ENCODE data around the gene MTG1.
"Not testable (repeated sequence)": the region's sequence is repeated elsewhere in the genome, so short reads cannot be mapped to it uniquely, and the experiment has no call there.

The MTG1 gene

DNA sequence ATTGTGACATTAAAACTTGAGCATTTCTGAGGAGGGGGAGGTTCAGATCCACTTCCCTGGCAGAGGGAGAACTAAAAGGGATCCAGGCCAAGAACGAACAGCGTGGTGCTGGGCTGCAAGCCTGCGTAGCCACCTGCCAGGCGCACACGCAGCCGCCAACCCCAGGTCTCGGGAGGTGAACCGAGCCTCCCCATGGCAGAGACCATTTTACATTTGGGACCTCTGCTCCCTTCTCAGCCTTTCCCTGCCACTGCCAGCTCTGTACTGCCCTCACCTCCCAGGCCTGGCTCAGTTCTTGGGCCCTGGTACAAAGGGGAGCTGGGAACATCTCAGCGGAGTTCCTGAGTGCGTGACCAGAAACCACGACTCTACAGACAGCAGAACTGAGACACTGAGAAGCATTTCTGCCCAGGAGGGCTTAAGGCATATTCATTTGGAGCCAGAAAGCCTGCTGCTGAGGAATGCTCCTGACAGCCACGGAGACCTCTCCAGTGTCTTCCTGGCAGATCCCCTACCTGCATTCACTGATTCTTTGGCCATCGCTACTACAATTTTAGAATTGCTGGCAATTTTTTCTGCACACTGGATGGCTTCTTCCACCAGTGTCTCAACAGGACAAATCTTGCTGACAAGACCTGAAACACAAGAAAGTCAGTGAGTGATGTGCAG is 28.4 kb upstream of the MTG1 start:
- Histone ChIP-seq H3K4me3 (replicated peaks; ENCODE audit: insufficient read depth, low read length) (no peak overlapping the region), H3K27me3 (ENCODE audit: insufficient read depth, poor library complexity, severe bottlenecking) (no peaks in the 10 kb centered on the region), H3K27ac (replicated peaks) (no peak overlapping the region)
- TF ChIP-seq POLR2AphosphoS5 (IDR thresholded peaks at IDR 0.05; ENCODE audit: low read depth) (no peak), SPI1 (IDR thresholded peaks at IDR 0.05; ENCODE audit: borderline replicate concordance, low read depth) (no peak), GABPA (IDR thresholded peaks at IDR 0.05; ENCODE audit: low read depth) (no peak)
- TF ChIP-seq, protein P1, sequence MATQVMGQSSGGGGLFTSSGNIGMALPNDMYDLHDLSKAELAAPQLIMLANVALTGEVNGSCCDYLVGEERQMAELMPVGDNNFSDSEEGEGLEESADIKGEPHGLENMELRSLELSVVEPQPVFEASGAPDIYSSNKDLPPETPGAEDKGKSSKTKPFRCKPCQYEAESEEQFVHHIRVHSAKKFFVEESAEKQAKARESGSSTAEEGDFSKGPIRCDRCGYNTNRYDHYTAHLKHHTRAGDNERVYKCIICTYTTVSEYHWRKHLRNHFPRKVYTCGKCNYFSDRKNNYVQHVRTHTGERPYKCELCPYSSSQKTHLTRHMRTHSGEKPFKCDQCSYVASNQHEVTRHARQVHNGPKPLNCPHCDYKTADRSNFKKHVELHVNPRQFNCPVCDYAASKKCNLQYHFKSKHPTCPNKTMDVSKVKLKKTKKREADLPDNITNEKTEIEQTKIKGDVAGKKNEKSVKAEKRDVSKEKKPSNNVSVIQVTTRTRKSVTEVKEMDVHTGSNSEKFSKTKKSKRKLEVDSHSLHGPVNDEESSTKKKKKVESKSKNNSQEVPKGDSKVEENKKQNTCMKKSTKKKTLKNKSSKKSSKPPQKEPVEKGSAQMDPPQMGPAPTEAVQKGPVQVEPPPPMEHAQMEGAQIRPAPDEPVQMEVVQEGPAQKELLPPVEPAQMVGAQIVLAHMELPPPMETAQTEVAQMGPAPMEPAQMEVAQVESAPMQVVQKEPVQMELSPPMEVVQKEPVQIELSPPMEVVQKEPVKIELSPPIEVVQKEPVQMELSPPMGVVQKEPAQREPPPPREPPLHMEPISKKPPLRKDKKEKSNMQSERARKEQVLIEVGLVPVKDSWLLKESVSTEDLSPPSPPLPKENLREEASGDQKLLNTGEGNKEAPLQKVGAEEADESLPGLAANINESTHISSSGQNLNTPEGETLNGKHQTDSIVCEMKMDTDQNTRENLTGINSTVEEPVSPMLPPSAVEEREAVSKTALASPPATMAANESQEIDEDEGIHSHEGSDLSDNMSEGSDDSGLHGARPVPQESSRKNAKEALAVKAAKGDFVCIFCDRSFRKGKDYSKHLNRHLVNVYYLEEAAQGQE (IDR thresholded peaks at IDR 0.05; ENCODE audit: insufficient replicate concordance, low read depth), result no peak
- no peak for DNase-seq (ENCODE audit: low read depth in 1 of 2, low spot score in 1 of 2)

DNA sequence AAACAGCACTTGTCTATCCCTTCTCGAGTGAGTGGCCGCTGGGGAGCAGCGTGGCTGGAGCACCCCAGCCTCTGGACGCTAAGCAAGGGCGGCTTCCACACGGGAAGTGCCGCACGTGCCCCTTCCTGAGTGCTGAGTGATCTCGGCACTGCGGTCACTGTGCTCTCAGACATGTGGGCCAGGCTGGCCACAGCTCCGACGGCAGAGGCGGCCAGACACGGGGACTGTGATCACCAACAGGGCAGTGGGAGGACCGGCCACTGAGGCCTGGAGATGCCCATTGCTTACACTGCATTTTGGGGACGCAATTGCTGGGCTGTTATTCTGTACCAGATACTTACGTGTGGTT is 27.9 kb upstream of the MTG1 start:
- no peaks in the 10 kb centered on the region for H3K27me3 ChIP-seq (ENCODE audit: insufficient read depth, poor library complexity, severe bottlenecking)
- no peak for DNase-seq (ENCODE audit: low read depth in 1 of 2, low spot score in 1 of 2)
- H3K27ac ChIP-seq (replicated peaks), result no peak overlapping the region
- no peak overlapping the region for H3K4me3 ChIP-seq (replicated peaks; ENCODE audit: insufficient read depth, low read length)
- TF ChIP-seq, protein P1 (IDR thresholded peaks at IDR 0.05; ENCODE audit: insufficient replicate concordance, low read depth), result no peak
- TF ChIP-seq SPI1 (IDR thresholded peaks at IDR 0.05; ENCODE audit: borderline replicate concordance, low read depth) (no peak), GABPA (IDR thresholded peaks at IDR 0.05; ENCODE audit: low read depth) (no peak), POLR2AphosphoS5 (IDR thresholded peaks at IDR 0.05; ENCODE audit: low read depth) (no peak)

DNA sequence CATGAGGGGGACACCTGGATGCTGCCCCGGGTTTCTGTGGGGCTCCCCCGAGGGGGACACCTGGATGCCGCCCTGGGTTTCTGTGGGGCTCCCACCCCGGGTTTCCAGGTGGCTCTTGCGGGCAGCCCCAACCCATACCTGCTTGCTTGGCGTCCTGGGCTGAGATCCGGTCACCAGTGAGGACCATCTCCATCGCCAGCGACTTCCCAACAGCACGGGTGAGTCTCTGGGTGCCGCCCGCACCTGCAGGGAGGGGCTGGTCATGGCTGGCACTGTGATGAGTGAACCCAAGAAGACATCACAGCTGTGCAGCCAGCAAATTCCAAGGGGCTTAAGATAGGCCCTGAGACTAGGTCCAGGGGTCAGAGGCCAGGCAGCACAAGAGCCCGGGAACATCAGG is 27.2 kb upstream of the MTG1 start:
- no peak for DNase-seq (ENCODE audit: low read depth in 1 of 2, low spot score in 1 of 2)
- no peak overlapping the region for H3K4me3 ChIP-seq (replicated peaks; ENCODE audit: insufficient read depth, low read length)
- no peaks in the 10 kb centered on the region for H3K27me3 ChIP-seq (ENCODE audit: insufficient read depth, poor library complexity, severe bottlenecking)
- TF ChIP-seq POLR2AphosphoS5 (IDR thresholded peaks at IDR 0.05; ENCODE audit: low read depth), result no peak
- TF ChIP-seq, protein P2, sequence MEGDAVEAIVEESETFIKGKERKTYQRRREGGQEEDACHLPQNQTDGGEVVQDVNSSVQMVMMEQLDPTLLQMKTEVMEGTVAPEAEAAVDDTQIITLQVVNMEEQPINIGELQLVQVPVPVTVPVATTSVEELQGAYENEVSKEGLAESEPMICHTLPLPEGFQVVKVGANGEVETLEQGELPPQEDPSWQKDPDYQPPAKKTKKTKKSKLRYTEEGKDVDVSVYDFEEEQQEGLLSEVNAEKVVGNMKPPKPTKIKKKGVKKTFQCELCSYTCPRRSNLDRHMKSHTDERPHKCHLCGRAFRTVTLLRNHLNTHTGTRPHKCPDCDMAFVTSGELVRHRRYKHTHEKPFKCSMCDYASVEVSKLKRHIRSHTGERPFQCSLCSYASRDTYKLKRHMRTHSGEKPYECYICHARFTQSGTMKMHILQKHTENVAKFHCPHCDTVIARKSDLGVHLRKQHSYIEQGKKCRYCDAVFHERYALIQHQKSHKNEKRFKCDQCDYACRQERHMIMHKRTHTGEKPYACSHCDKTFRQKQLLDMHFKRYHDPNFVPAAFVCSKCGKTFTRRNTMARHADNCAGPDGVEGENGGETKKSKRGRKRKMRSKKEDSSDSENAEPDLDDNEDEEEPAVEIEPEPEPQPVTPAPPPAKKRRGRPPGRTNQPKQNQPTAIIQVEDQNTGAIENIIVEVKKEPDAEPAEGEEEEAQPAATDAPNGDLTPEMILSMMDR (IDR thresholded peaks at IDR 0.05; ENCODE audit: insufficient read depth, low read length), result no peak
- TF ChIP-seq, protein P1 (IDR thresholded peaks at IDR 0.05; ENCODE audit: insufficient replicate concordance, low read depth), result no peak
- no peak for TF ChIP-seq SPI1 (IDR thresholded peaks at IDR 0.05; ENCODE audit: borderline replicate concordance, low read depth)
- H3K27ac ChIP-seq (replicated peaks), result no peak overlapping the region

DNA sequence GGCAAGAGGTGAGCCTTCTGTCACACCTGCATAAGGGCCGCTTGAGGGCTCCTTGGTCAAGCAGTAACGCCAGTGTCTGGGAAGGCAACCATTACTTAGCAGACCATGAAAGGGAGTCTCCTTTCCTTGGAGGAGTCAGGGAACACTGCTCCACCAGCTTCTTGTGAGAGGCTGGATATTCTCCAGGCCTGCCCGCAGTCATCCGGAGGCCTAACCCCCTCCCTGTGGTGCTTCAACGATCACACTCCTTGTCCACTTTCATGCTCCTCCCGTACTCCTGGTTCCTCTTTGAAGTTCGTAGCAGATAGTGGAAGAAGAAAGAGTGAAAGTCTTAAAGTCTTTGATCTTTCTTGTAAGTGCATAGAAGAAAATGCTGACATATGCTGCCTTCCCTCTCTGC is 26.5 kb upstream of the MTG1 start:
- not testable (repeated sequence) for H3K4me3 ChIP-seq (replicated peaks; ENCODE audit: insufficient read depth, low read length); H3K27ac ChIP-seq (replicated peaks); H3K27me3 ChIP-seq (ENCODE audit: insufficient read depth, poor library complexity, severe bottlenecking); DNase-seq (ENCODE audit: low read depth in 1 of 2, low spot score in 1 of 2)

Measured in HL-60 (cell line).